ENCODE results near the gene PRDM5.

- TF ChIP-seq POLR2AphosphoS5 (IDR thresholded peaks at IDR 0.05), result no peak
- no peak for TF ChIP-seq TAF1 (IDR thresholded peaks at IDR 0.05; ENCODE audit: low read depth)
- no peak for TF ChIP-seq EZH2 (IDR thresholded peaks at IDR 0.05; ENCODE audit: borderline replicate concordance, insufficient read depth, low read length, poor library complexity, severe bottlenecking)
Observed at GRCh38 chr4:120964596-120964995, 42.1 kb upstream of the PRDM5 start.
